Cardiac fibroblast (primary cell): ENCODE data around the gene PHF14.

Experiments used
- DNase-seq, 2 donors: peaks; one replicate each; pipeline versions ENCODE4 v3.0.0 to v3.0.0-alpha.2; 2010; ENCODE audit warnings: low read depth in 2 of 2
- H3K4me3 ChIP-seq, 2 donors: replicated peaks in 1 of 2; 1 replicate in 1 of 2; 2 replicates in 1 of 2; pipeline ENCODE4 v1.5.1; 2011; ENCODE audit warnings: low read depth in 2 of 2, low read length in 2 of 2, mild to moderate bottlenecking in 2 of 2, moderate library complexity in 1 of 2
- TF ChIP-seq, protein P1 (sequence below): IDR thresholded peaks from one replicate; pipeline ENCODE4 v1.5.1; 2011; ENCODE audit warnings: low read depth, mild to moderate bottlenecking, low read length, inconsistent platforms

Gene PHF14

DNA sequence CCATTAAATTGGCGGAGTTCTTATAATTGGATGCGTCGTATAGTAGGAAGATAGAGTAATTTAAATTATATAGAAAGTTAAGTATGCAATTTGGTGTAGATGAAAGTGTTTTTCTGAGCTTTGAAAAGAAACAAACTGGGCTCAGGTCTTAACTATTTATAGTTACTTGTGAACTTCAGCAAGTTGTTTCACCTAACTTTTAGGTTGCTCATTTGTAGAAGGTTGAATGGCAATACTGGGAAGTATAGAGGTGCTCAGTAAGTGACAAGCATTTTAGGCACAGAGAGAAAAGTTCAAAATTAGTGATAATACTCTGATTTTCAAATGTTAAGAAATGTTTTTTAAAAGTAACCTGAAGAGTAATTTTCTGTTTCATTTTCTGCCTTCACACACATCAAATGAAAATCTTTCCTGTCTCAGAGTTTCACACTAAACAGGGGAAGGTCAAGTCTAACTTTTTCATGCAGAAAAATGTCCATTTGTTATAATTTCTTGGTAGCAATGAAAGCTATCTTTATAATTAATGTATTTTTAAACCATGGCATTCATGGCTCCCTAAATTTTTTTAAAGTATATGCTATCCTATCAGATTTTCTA, 146.5 kb downstream of the PHF14 start:
- DNase-seq, result no peak
- H3K4me3 ChIP-seq, result no peak overlapping the region
- TF ChIP-seq, protein P1, sequence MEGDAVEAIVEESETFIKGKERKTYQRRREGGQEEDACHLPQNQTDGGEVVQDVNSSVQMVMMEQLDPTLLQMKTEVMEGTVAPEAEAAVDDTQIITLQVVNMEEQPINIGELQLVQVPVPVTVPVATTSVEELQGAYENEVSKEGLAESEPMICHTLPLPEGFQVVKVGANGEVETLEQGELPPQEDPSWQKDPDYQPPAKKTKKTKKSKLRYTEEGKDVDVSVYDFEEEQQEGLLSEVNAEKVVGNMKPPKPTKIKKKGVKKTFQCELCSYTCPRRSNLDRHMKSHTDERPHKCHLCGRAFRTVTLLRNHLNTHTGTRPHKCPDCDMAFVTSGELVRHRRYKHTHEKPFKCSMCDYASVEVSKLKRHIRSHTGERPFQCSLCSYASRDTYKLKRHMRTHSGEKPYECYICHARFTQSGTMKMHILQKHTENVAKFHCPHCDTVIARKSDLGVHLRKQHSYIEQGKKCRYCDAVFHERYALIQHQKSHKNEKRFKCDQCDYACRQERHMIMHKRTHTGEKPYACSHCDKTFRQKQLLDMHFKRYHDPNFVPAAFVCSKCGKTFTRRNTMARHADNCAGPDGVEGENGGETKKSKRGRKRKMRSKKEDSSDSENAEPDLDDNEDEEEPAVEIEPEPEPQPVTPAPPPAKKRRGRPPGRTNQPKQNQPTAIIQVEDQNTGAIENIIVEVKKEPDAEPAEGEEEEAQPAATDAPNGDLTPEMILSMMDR, result no peak

DNA sequence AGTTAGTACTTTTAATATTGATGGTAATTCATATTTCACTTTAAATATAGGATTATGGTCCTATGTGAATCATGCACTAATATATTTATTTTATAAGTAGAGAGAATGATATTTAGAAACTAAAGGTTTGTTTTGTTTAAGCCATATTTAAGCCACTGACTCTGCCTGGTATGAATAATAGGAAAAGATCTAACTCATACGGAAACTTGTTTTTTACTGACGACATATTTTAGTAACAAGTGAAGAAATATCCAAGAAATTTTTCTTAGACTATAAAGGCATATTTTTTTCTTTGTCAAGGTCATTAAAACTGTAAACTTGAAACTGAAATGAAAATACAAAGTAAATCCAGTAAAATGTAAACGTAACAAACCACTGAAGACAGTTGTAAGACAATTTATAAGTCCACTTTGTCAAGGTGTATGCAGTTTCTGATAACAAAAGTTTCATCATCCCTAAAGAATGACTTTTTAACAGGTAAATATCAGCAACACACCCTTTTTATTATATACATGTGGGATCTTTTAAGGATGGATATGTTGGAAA, 147.1 kb downstream of the PHF14 start:
- no peak overlapping the region for H3K4me3 ChIP-seq
- TF ChIP-seq, protein P1, result no peak
- no peak for DNase-seq

DNA sequence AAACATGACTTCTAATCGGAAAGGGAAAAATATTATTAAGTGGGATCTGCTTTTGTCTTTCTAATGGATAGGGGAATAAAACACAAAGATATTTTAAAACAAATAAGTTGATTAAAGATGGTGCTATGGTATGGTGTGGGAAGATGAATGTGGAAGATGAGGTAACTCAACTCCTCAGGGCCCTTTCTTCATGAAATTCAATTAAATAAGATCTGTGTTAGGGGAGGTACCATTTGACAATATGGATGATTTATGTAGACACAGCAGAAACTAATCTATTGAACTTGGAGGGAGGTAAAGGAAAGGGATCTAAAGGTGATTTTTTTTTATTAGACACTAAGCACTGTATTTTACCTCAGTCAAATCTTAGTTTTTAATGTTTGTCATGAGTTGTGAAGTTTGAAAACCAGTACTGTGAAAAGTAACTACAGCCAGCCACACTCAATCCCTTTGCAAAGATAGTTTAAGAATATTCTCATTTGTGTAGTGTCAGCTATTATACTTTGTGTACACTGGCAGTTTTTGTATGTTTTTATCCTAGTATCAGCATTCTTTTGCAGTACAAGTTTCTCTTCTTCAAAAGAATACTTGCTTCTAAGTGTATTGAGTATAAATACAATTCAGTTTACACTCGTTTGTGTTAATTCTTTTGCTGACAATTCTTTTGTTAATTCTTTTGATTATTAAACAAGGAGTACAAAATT, 151.3 kb downstream of the PHF14 start:
- no peak overlapping the region for H3K4me3 ChIP-seq
- TF ChIP-seq, protein P1, result no peak

DNA sequence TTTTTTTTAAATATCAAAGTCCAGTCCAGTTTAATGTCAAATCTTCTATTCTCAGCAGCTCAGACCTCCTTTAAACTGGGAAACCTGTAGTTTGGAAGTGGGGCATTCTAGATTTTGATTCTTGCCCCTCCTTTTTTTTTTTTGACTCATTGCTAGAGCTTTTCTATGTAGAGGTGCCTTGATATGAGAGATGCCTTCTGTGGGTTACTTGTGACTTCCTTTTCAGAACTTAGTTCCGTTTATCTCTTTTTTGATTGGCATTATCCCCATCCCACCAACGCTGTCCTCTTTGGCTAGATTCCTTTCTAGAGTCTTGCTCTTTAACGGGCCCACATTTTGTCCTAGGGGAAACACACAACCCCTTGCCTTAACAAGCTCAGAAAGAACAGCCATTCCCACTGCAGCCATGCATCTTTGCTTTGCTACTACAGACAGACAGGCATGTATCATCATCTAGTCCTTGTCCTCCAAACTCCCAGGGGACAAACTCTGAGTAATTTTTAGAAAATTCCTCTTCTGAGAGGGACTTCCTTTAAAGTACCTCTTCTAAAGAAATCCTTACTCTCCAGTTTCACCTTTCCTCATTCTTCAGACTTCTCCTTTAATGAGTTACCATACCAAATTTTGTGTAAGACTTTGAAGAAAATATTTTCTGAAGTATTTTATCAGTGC, 153.6 kb downstream of the PHF14 start:
- no peak overlapping the region for H3K4me3 ChIP-seq
- DNase-seq, result peak in 1 of 2 donors; percentile 48
- TF ChIP-seq, protein P1, result no peak

More for the DNA sequence above, 151.3 kb downstream of the PHF14 start:
- no peak for DNase-seq

DNA sequence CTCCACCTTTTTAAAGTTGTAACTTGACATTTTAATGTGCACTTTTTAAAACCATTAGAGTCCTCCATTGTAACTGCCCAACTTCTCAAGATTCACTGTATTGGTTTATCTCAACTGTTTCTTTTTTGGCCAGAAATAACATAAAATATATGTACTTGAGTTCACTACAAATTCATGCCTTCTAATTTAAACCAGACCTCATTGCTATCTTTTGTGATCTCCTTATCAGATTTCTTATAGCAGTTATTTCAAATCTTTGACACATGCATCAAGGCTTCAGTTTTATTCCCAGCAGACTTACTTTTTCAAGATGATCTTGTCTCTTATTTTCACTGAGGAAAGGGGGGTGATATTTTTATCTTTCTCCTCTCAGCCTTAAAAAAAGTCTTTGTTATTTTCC, 154.3 kb downstream of the PHF14 start:
- DNase-seq, result no peak

DNA sequence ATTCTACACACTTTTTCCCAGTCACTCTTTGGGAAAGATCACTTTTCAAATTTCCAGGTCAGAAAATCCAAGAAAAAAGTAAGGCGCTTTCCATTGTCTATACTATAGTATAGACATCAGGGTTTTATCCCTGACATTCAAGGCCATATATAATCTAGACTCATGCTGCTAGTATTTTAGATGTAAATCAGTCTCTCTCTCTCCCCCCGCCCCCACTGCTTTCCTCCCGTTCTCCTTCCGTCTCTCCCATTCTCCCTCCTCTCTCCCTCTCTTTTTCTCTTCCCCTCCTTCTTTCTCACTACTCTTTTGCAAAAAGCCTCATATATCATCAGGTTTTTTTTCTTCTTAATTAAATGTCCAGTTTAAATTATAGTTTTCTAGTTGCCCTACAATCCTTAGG, 154.8 kb downstream of the PHF14 start:
- TF ChIP-seq, protein P1, result no peak
- no peak overlapping the region for H3K4me3 ChIP-seq
- no peak for DNase-seq

More for the DNA sequence above, 154.3 kb downstream of the PHF14 start:
- H3K4me3 ChIP-seq, result no peak overlapping the region
- TF ChIP-seq, protein P1, result no peak
